Measurements from ENCODE around the gene ZNF560.

DNA sequence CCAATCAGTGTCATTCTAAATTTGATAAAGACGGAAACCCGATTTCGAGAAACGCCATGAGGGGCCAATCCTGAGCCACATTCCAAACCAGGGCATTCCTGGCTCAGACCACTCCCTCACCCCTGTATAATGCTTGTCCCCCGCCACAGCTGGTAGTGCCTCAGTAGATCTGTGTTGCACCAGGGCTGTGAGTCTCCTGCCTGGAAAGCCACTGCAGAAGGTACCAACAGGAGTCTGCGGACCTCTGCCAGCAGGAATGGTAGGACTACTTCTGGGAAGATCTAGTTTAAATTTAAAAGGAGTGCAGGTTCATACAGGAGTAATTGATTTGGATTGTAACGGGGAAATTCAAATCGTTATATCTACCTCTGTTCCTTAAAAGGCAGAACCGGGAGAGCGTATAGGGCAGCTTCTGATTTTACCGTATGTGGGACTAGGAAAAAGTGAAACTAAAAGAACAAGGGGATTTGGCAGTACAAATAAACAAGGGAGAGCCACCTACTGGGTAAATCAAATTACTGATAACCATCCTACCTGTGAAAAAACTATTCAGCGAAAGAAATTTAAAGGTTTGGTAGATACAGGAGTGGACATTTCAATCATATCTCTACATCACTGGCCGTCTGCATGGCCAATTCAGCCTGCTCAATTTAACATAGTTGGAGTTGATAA lies 42.3 kb downstream of the ZNF560 start:
- TF ChIP-seq, protein P1, sequence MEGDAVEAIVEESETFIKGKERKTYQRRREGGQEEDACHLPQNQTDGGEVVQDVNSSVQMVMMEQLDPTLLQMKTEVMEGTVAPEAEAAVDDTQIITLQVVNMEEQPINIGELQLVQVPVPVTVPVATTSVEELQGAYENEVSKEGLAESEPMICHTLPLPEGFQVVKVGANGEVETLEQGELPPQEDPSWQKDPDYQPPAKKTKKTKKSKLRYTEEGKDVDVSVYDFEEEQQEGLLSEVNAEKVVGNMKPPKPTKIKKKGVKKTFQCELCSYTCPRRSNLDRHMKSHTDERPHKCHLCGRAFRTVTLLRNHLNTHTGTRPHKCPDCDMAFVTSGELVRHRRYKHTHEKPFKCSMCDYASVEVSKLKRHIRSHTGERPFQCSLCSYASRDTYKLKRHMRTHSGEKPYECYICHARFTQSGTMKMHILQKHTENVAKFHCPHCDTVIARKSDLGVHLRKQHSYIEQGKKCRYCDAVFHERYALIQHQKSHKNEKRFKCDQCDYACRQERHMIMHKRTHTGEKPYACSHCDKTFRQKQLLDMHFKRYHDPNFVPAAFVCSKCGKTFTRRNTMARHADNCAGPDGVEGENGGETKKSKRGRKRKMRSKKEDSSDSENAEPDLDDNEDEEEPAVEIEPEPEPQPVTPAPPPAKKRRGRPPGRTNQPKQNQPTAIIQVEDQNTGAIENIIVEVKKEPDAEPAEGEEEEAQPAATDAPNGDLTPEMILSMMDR (IDR thresholded peaks at IDR 0.05; ENCODE audit: insufficient read depth, low read length), result no peak
- TF ChIP-seq POLR2AphosphoS5 (IDR thresholded peaks at IDR 0.05; ENCODE audit: low read depth), result no peak

Data from HL-60 (cell line).